K562 (cell line): ENCODE measurements around the gene SARS1. TPM values are rescaled to one million over a fixed set of nuclear protein-coding genes. Genes with fewer than 3 reads are reported as not detected.

Experiments
- CBFB ChIP-seq: sonication (generic); formaldehyde crosslinking; IDR thresholded peaks from 2 replicates; pipeline ENCODE4 v1.4.0; 2020; ENCODE audit warnings: mild to moderate bottlenecking, missing genetic modification reagents
- CEBPG ChIP-seq, 3 experiments: fragments of 200-800 bp in 1 of 3; sonication (Bioruptor generic) in 1 of 3; sonication (generic) in 1 of 3; formaldehyde crosslinking in 1 of 3; IDR thresholded peaks in 2 of 3; conservative IDR thresholded peaks in 1 of 3; 2 replicates each; pipeline versions ENCODE4 v1.6.1 to v1.8.0; 2016 to 2022; ENCODE audit warnings: missing compliant biosample characterization in 2 of 3, missing genetic modification characterization in 2 of 3, mild to moderate bottlenecking in 1 of 3, missing genetic modification reagents in 1 of 3
- CHD2 ChIP-seq: IDR thresholded peaks from 2 replicates; pipeline ENCODE4 v1.6.1; 2011; ENCODE audit warnings: low read depth, low read length
- CREBBP ChIP-seq: IDR thresholded peaks from one replicate; pipeline ENCODE4 v1.6.1; 2012; ENCODE audit warnings: low read depth, mild to moderate bottlenecking, control low read depth, inconsistent platforms, low read length
- CTBP1 ChIP-seq: fragments of 450-650 bp; IDR thresholded peaks from 2 replicates; pipeline ENCODE4 v1.6.1; 2016; ENCODE audit warnings: borderline replicate concordance
- FOXJ3 ChIP-seq: sonication (generic); formaldehyde crosslinking; IDR thresholded peaks from 2 replicates; pipeline ENCODE4 v1.4.0; 2020; ENCODE audit warnings: mild to moderate bottlenecking, missing genetic modification reagents
- HDAC8 ChIP-seq: fragments of 450-650 bp; IDR thresholded peaks from 2 replicates; pipeline ENCODE4 v1.6.1; 2016; ENCODE audit warnings: mild to moderate bottlenecking, missing genetic modification characterization, moderate library complexity, missing compliant biosample characterization
- NBN ChIP-seq: fragments of 450-650 bp; IDR thresholded peaks from 2 replicates; pipeline ENCODE4 v1.6.1; 2016; ENCODE audit warnings: low read depth, mild to moderate bottlenecking
- SMAD4 ChIP-seq: fragments of 250-450 bp; sonication (Bioruptor Pico); conservative IDR thresholded peaks from 2 replicates; pipeline ENCODE4 v1.8.0; 2021; ENCODE audit warnings: inconsistent platforms, mild to moderate bottlenecking, moderate library complexity
- TAF7 ChIP-seq: fragments of 450-650 bp; IDR thresholded peaks from 2 replicates; pipeline ENCODE4 v1.6.1; 2016; ENCODE audit warnings: missing genetic modification characterization, missing compliant biosample characterization
- TCF7 ChIP-seq: sonication (generic); IDR thresholded peaks from 2 replicates; pipeline ENCODE4 v1.6.1; 2016; ENCODE audit warnings: antibody characterized with exemption, borderline replicate concordance
- TGIF2 ChIP-seq: sonication (generic); formaldehyde crosslinking; IDR thresholded peaks from 2 replicates; pipeline ENCODE4 v1.8.1; 2022; ENCODE audit warnings: mild to moderate bottlenecking, missing genetic modification reagents, moderate library complexity
- TRIM28 ChIP-seq: fragments of 450-650 bp; IDR thresholded peaks from 2 replicates; pipeline ENCODE4 v1.6.1; 2017
- ZFPM2 ChIP-seq: fragments of 250-450 bp; sonication (Bioruptor Pico); IDR thresholded peaks from 2 replicates; pipeline ENCODE4 v1.5.1; 2022; ENCODE audit warnings: mild to moderate bottlenecking
- ZNF124 ChIP-seq: sonication (generic); formaldehyde crosslinking; IDR thresholded peaks from 2 replicates; pipeline ENCODE4 v1.8.1; 2022; ENCODE audit warnings: missing genetic modification reagents
- ZNF134 ChIP-seq: fragments of 250-450 bp; sonication (Bioruptor Pico); conservative IDR thresholded peaks from 2 replicates; pipeline ENCODE4 v1.4.0; 2020
- polyA plus RNA-seq, 8 experiments: library from polyadenylated mRNA; depleted of rRNA in 4 of 8; stranded (reverse) in 5 of 8; unstranded in 3 of 8; fragments of >200 nt; fragmentation: Nextera tagmentation in 2 of 8; fragmentation: Illumina TruSeq in 1 of 8; extraction: Ambion mirVana in 2 of 8; extraction: Trizol in 1 of 8; gene quantifications; 2 replicates each; pipeline versions ENCODE4 v1.2.1 to v1.2.3, GENCODE V29; 2011 to 2014; ENCODE audit warnings: inconsistent platforms in 1 of 8, missing spikeins in 1 of 8
- total RNA-seq, 7 experiments: library from RNA; depleted of rRNA in 6 of 7; stranded (reverse); fragments of >200 nt in 6 of 7; fragmentation: Illumina TruSeq in 2 of 7; extraction: Trizol in 2 of 7; gene quantifications; 2 replicates each; pipeline versions ENCODE4 v1.2.1 to v1.2.3, GENCODE V29; 2011 to 2021; ENCODE audit warnings: low replicate concordance in 1 of 7
- TF ChIP-seq, protein P1 (sequence below), 2 experiments: fragments of 450-650 bp in 1 of 2; sonication (generic) in 1 of 2; formaldehyde crosslinking in 1 of 2; IDR thresholded peaks in 1 of 2; conservative IDR thresholded peaks in 1 of 2; 2 replicates each; pipeline versions ENCODE4 v1.6.1 to v1.8.1; 2016 to 2023; ENCODE audit warnings: mild to moderate bottlenecking in 2 of 2, moderate library complexity in 2 of 2, inconsistent platforms in 1 of 2, missing genetic modification reagents in 1 of 2
- TF ChIP-seq, protein P2 (sequence below): fragments of 450-650 bp; IDR thresholded peaks from 2 replicates; pipeline ENCODE4 v1.6.1; 2016; ENCODE audit warnings: low read depth, mild to moderate bottlenecking, moderate library complexity
- TF ChIP-seq, protein P3 (sequence below): fragments of 450-650 bp; IDR thresholded peaks from 2 replicates; pipeline ENCODE4 v1.6.1; 2016; ENCODE audit warnings: missing biosample characterization, missing genetic modification characterization
- TF ChIP-seq, protein P4 (sequence below), 3 experiments: fragments of 200-800 bp in 1 of 3; fragments of 250-450 bp in 1 of 3; fragments of 450-650 bp in 1 of 3; sonication (Bioruptor Pico) in 1 of 3; sonication (Bioruptor generic) in 1 of 3; formaldehyde crosslinking in 1 of 3; IDR thresholded peaks; 2 replicates each; pipeline versions ENCODE4 v1.6.1 to v1.8.0; 2016 to 2022; ENCODE audit warnings: mild to moderate bottlenecking in 2 of 3, missing genetic modification characterization in 2 of 3, missing compliant biosample characterization in 1 of 3, moderate library complexity in 1 of 3

SARS1 gene
- total and polyA plus RNA-seq, 9 of the 15 experiments (the other 6 are each of a cell fraction or from before 2014, with no cell fraction given), result 221 to 623 (median 254) TPM

DNA sequence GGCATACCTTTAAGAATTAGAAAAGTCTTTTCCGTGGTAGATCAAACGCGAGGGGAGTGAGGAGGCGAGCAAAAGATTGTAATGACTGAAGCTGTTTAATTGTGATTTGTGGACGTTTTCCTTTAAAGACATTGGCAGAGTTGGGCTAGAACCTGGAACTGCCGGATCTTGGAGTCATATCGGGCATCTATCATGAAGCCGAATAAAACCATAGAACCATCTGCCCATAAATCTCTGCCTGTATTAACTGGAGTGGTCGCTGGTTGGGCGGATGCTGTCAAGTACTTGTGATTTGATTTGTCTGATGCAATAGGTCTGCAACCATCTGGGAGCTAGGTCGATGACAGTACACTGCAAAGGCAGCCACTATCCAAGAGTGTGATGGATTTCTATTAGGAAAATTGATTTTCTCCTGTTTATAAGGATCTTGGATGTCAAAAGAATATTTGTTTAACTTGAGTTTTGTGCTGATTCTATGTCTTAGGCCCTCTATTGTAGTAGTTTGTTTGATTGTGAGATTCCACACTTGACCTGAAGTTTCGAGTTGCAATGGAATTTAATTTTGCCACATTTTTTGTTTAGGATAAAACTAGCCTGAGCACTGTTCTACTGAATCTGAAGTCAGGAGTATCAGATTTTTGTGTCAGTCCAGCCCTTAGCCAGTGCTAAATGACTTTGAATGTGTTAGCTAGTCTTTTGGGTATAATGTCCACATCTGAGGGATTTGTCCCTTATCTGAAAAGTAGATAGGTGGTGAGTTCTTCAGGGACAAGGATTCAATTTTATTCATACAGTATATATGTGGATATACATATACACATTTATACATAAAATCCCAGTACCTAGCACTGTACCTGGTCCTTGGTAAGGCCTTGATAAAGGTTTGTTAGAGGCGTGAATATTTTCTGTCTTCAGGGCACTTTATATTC lies 1.2 kb downstream of the SARS1 start (continued):
- TF ChIP-seq, protein P1, sequence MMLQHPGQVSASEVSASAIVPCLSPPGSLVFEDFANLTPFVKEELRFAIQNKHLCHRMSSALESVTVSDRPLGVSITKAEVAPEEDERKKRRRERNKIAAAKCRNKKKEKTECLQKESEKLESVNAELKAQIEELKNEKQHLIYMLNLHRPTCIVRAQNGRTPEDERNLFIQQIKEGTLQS (IDR thresholded peaks at IDR 0.05), result peak; percentile 99
- TF ChIP-seq, protein P1 (CRISPR knock-in tag; conservative IDR thresholded peaks at IDR 0.05), result peak; percentile 42; the same call in 1 of the 2 replicates
- TF ChIP-seq CBFB (CRISPR knock-in tag) (peak; percentile 51; the same call in 1 of the 2 replicates), TCF7 (no peak), TGIF2 (CRISPR knock-in tag) (no peak), SMAD4 (CRISPR knock-in tag) (peak; percentile 88), CREBBP (no peak), CTBP1 (peak; percentile 76), TAF7 (tag) (peak; percentile 34; the same call in 1 of the 2 replicates), CHD2 (no peak), HDAC8 (tag) (no peak), ZNF124 (no peak), ZNF134 (0 out of 2 replicates have a peak, but pooled peaks have one; percentile 11), NBN (peak; percentile 86; the same call in 1 of the 2 replicates), TRIM28 (no peak), FOXJ3 (CRISPR knock-in tag) (no peak), CEBPG (CRISPR knock-in tag; IDR thresholded peaks at IDR 0.05) (peak; percentile 100), CEBPG (tag; conservative IDR thresholded peaks at IDR 0.05 in 1 of 2, IDR thresholded peaks at IDR 0.05 in 1 of 2) (peak; percentile 99 to 100), ZFPM2 (no peak)
- TF ChIP-seq, protein P2, sequence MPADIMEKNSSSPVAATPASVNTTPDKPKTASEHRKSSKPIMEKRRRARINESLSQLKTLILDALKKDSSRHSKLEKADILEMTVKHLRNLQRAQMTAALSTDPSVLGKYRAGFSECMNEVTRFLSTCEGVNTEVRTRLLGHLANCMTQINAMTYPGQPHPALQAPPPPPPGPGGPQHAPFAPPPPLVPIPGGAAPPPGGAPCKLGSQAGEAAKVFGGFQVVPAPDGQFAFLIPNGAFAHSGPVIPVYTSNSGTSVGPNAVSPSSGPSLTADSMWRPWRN, result peak; percentile 93
- TF ChIP-seq, protein P3, sequence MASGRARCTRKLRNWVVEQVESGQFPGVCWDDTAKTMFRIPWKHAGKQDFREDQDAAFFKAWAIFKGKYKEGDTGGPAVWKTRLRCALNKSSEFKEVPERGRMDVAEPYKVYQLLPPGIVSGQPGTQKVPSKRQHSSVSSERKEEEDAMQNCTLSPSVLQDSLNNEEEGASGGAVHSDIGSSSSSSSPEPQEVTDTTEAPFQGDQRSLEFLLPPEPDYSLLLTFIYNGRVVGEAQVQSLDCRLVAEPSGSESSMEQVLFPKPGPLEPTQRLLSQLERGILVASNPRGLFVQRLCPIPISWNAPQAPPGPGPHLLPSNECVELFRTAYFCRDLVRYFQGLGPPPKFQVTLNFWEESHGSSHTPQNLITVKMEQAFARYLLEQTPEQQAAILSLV (tag), result peak; percentile 99
- TF ChIP-seq, protein P4, sequence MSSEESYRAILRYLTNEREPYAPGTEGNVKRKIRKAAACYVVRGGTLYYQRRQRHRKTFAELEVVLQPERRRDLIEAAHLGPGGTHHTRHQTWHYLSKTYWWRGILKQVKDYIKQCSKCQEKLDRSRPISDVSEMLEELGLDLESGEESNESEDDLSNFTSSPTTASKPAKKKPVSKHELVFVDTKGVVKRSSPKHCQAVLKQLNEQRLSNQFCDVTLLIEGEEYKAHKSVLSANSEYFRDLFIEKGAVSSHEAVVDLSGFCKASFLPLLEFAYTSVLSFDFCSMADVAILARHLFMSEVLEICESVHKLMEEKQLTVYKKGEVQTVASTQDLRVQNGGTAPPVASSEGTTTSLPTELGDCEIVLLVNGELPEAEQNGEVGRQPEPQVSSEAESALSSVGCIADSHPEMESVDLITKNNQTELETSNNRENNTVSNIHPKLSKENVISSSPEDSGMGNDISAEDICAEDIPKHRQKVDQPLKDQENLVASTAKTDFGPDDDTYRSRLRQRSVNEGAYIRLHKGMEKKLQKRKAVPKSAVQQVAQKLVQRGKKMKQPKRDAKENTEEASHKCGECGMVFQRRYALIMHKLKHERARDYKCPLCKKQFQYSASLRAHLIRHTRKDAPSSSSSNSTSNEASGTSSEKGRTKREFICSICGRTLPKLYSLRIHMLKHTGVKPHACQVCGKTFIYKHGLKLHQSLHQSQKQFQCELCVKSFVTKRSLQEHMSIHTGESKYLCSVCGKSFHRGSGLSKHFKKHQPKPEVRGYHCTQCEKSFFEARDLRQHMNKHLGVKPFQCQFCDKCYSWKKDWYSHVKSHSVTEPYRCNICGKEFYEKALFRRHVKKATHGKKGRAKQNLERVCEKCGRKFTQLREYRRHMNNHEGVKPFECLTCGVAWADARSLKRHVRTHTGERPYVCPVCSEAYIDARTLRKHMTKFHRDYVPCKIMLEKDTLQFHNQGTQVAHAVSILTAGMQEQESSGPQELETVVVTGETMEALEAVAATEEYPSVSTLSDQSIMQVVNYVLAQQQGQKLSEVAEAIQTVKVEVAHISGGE (CRISPR knock-in tag; IDR thresholded peaks at IDR 0.05), result no peak; a peak in 1 of 6 replicates
